ENCODE measurements around the gene TBC1D10A. TPM values are rescaled to one million over a fixed set of nuclear protein-coding genes. Genes with fewer than 3 reads are reported as not detected.

The TBC1D10A gene
- total RNA-seq, 8 experiments from 2014 or later: 5.8 to 17.8 (median 10.6) TPM

- peak overlapping the region; percentile 29 to 38 (median 32) for H3K4me3 ChIP-seq
- no peak overlapping the region for H3K27ac ChIP-seq
- WGBS, 10 experiments: 0% methylated on average over 1 of the region's 15 CpGs; no CpG with 5 or more reads in 6 of the 10 experiments
- ATAC-seq (replicated peaks in 6 of 8): peak in 1 of 8 experiments; percentile 2
- in situ Hi-C loops (cut with MboI; ENCODE audit: low pct_unique_long_range_greater_than_20kb in 2 of 9, low sequenced_read_pairs in 9 of 9, unreplicated experiment in 9 of 9): loop anchor here in 1 of 9 experiments (25.0 kb wide), 1 partner anchor 135 kb away; no protein-coding TSS in a partner anchor
- H3K4me1 ChIP-seq (replicated peaks in 1 of 2): peaks cover 33 to 34% of the 10 kb centered on the region in 2 donors
Observed at GRCh38 chr22:30246814-30247376, 79.8 kb downstream of the TBC1D10A start.

GRCh38 chr22:30245985-30246813 lies 80.5 kb downstream of the TBC1D10A start, which contains the start of gene LIF:
Gene LIF (minus strand): TSS chr22:30246759. CDS start chr22:30246695, 64 bp downstream.
- Histone ChIP-seq H3K4me1 (replicated peaks in 1 of 2) (peaks cover 29 to 30% of the 10 kb centered on the region in 2 donors), H3K4me3 (peak within 1 kb of the TSS; percentile 29 to 38 (median 32)), H3K27ac (no peak within 1 kb of the TSS)
- 0% methylated on average over 1 to 10 of the region's 64 CpGs; no CpG with 5 or more reads in 3 of the 10 experiments for WGBS, 10 experiments
- in situ Hi-C loops (cut with MboI; ENCODE audit: low pct_unique_long_range_greater_than_20kb in 2 of 9, low sequenced_read_pairs in 9 of 9, unreplicated experiment in 9 of 9): loop anchor here in 1 of 9 experiments (25.0 kb wide), 1 partner anchor 134 kb away; no protein-coding TSS in a partner anchor
- peak; percentile 30 to 77 (median 68) for ATAC-seq (replicated peaks in 6 of 8)

- in situ Hi-C loops (cut with MboI; ENCODE audit: low pct_unique_long_range_greater_than_20kb in 2 of 9, low sequenced_read_pairs in 9 of 9, unreplicated experiment in 9 of 9): loop anchor here in 1 of 9 experiments (25.0 kb wide), 1 partner anchor 133 kb away; no protein-coding TSS in a partner anchor
- 0 to 70% methylated on average over 1 to 2 of the region's 15 CpGs; no CpG with 5 or more reads in 8 of the 10 experiments for WGBS, 10 experiments
- Histone ChIP-seq H3K4me3 (peak overlapping the region; percentile 29 to 38 (median 32)), H3K27ac (no peak overlapping the region), H3K4me1 (replicated peaks in 1 of 2) (peaks cover 28 to 29% of the 10 kb centered on the region in 2 donors)
- ATAC-seq (replicated peaks in 6 of 8): peak in 5 of 8 experiments; percentile 4 to 11 (median 8)
Observed at GRCh38 chr22:30245181-30245984, 81.4 kb downstream of the TBC1D10A start.

GRCh38 chr22:30244641-30245040 lies 82.1 kb downstream of the TBC1D10A start:
- WGBS, 10 experiments: 83 to 91% (median 87%) methylated on average over 2 to 4 of the region's 5 CpGs; no CpG with 5 or more reads in 7 of the 10 experiments
- in situ Hi-C loops (cut with MboI; ENCODE audit: low pct_unique_long_range_greater_than_20kb in 2 of 9, low sequenced_read_pairs in 9 of 9, unreplicated experiment in 9 of 9): loop anchor here in 1 of 9 experiments (25.0 kb wide), 1 partner anchor 132 kb away; no protein-coding TSS in a partner anchor
- no peak overlapping the region for H3K27ac ChIP-seq
- no peak for ATAC-seq (replicated peaks in 6 of 8)
- no peak overlapping the region for H3K4me3 ChIP-seq
- H3K4me1 ChIP-seq (replicated peaks in 1 of 2): peaks cover 28 to 29% of the 10 kb centered on the region in 2 donors

- Histone ChIP-seq H3K27ac (no peak overlapping the region), H3K4me3 (no peak overlapping the region), H3K4me1 (replicated peaks in 1 of 2) (peaks cover 25 to 31% of the 10 kb centered on the region in 2 donors)
- no peak for ATAC-seq (replicated peaks in 6 of 8)
- in situ Hi-C loops (cut with MboI; ENCODE audit: low pct_unique_long_range_greater_than_20kb in 2 of 9, low sequenced_read_pairs in 9 of 9, unreplicated experiment in 9 of 9): loop anchor here in 1 of 9 experiments (25.0 kb wide), 1 partner anchor 132 kb away; no protein-coding TSS in a partner anchor
- 80 to 93% methylated on average over 3 of the region's 10 CpGs; no CpG with 5 or more reads in 8 of the 10 experiments for WGBS, 10 experiments
Observed at GRCh38 chr22:30244066-30244465, 82.7 kb downstream of the TBC1D10A start.

GRCh38 chr22:30243661-30244060 lies 83.1 kb downstream of the TBC1D10A start:
- in situ Hi-C loops (cut with MboI; ENCODE audit: low pct_unique_long_range_greater_than_20kb in 2 of 9, low sequenced_read_pairs in 9 of 9, unreplicated experiment in 9 of 9): loop anchor here in 1 of 9 experiments (25.0 kb wide), 1 partner anchor 131 kb away; no protein-coding TSS in a partner anchor
- Histone ChIP-seq H3K4me1 (replicated peaks in 1 of 2) (peaks cover 25 to 31% of the 10 kb centered on the region in 2 donors), H3K4me3 (no peak overlapping the region), H3K27ac (no peak overlapping the region)
- ATAC-seq (replicated peaks in 6 of 8): no peak
- WGBS, 10 experiments: 82 to 100% (median 96%) methylated on average over 2 to 15 of the region's 22 CpGs; no CpG with 5 or more reads in 5 of the 10 experiments

Other genes with a start within 250 kb of the TBC1D10A start
- under 1 TPM in 3 of 8 experiments, not detected in 5; 0.11 to 0.23 (median 0.13) TPM for gene HORMAD2, start 246.5 kb downstream of the TBC1D10A start, total RNA-seq
- 10 to 100 TPM in 2 of 8 experiments, 1 to 10 TPM in 4, under 1 TPM in 2; 0.81 to 14.8 (median 4.3) TPM for gene LIF, start 80.2 kb downstream of the TBC1D10A start, total RNA-seq
- under 1 TPM in 5 of 8 experiments, not detected in 3; 0.08 to 0.71 (median 0.23) TPM for gene OSM, start 60.1 kb downstream of the TBC1D10A start, total RNA-seq
- gene CASTOR1, start 37.4 kb downstream of the TBC1D10A start, total RNA-seq: 10 to 100 TPM in 2 of 8 experiments, 1 to 10 TPM in 6; 1.7 to 13.6 (median 7.0) TPM
- gene SF3A1, start 30.0 kb upstream of the TBC1D10A start, total RNA-seq: 10 to 100 TPM; 20.5 to 81.4 (median 34.6) TPM
- 10 to 100 TPM in 1 of 8 experiments, 1 to 10 TPM in 7; 2.0 to 12.8 (median 3.9) TPM for gene CCDC157, start 30.1 kb upstream of the TBC1D10A start, total RNA-seq
- 10 to 100 TPM in 7 of 8 experiments, 1 to 10 TPM in 1; 9.5 to 22.9 (median 17.3) TPM for gene RNF215, start 60.5 kb upstream of the TBC1D10A start, total RNA-seq
- 10 to 100 TPM in 2 of 8 experiments, 1 to 10 TPM in 6; 2.0 to 17.3 (median 7.5) TPM for gene SEC14L2, start 70.1 kb upstream of the TBC1D10A start, total RNA-seq
- gene MTFP1, start 98.8 kb upstream of the TBC1D10A start, total RNA-seq: 10 to 100 TPM in 6 of 8 experiments, 1 to 10 TPM in 2; 4.2 to 36.6 (median 20.4) TPM
- gene SEC14L3, start 145.1 kb upstream of the TBC1D10A start, total RNA-seq: under 1 TPM in 3 of 8 experiments, not detected in 5; 0.20 to 0.38 (median 0.35) TPM
- under 1 TPM in 2 of 8 experiments, not detected in 6; 0.14 to 0.24 TPM for gene SEC14L4, start 178.8 kb upstream of the TBC1D10A start, total RNA-seq
- 1 to 10 TPM in 1 of 8 experiments, under 1 TPM in 6, not detected in 1; 0.05 to 2.6 (median 0.18) TPM for gene SEC14L6, start 219.8 kb upstream of the TBC1D10A start, total RNA-seq
- 1 to 10 TPM in 5 of 8 experiments, under 1 TPM in 1, not detected in 2; 0.91 to 2.9 (median 1.7) TPM for gene GAL3ST1, start 247.7 kb upstream of the TBC1D10A start, total RNA-seq

Data from motor neuron (in vitro differentiated cells).